ENCODE data around the gene ANGPTL2.
"Not testable (repeated sequence)": the region's sequence is repeated elsewhere in the genome, so short reads cannot be mapped to it uniquely, and the experiment has no call there.

DNA sequence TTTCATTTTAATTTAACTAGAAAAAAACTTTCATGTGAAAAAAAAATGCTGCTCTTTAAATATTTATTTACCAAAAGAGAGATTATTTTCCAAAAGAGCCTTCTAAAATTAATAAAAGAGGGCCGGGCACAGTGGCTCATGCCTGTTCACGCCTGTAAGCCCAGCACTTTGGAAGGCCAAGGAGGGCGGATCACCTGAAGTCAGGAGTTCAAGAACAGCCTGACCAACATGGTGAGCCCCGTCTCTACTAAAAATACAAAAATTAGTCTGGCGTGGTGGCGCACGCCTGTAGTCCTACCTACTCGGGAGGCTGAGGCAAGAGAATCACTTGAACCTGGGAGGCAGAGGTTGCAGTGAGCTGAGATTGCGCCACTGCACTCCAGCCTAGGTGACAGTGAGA, 48.9 kb upstream of the ANGPTL2 start:
- not testable (repeated sequence) for TF ChIP-seq CTCF (IDR thresholded peaks at IDR 0.05; ENCODE audit: low read length); EZH2 (IDR thresholded peaks at IDR 0.05; ENCODE audit: borderline replicate concordance, low read length)
